IPS-15b (cell line): ENCODE measurements around the gene ICE1.

Source experiments
- H3K27me3 ChIP-seq: one replicate; pipeline ENCODE4 v1.6.1; 2013; ENCODE audit warnings: low read length; ENCODE audit not compliant: control insufficient read depth, insufficient read depth
- H3K36me3 ChIP-seq: one replicate; pipeline ENCODE4 v1.6.1; 2013; ENCODE audit warnings: low read length; ENCODE audit not compliant: control insufficient read depth, insufficient read depth
- H3K4me1 ChIP-seq: one replicate; pipeline ENCODE4 v1.6.1; 2013; ENCODE audit warnings: mild to moderate bottlenecking, low read length; ENCODE audit not compliant: control insufficient read depth, insufficient read depth
- H3K4me3 ChIP-seq: one replicate; pipeline ENCODE4 v1.5.1; 2013; ENCODE audit warnings: low read depth, low read length
- H3K9ac ChIP-seq: one replicate; pipeline ENCODE4 v1.6.1; 2013; ENCODE audit warnings: low read depth, mild to moderate bottlenecking, low read length
- H3K9me3 ChIP-seq: one replicate; pipeline ENCODE4 v1.6.1; 2013; ENCODE audit warnings: mild to moderate bottlenecking, low read length; ENCODE audit not compliant: control insufficient read depth, insufficient read depth

Gene ICE1

DNA sequence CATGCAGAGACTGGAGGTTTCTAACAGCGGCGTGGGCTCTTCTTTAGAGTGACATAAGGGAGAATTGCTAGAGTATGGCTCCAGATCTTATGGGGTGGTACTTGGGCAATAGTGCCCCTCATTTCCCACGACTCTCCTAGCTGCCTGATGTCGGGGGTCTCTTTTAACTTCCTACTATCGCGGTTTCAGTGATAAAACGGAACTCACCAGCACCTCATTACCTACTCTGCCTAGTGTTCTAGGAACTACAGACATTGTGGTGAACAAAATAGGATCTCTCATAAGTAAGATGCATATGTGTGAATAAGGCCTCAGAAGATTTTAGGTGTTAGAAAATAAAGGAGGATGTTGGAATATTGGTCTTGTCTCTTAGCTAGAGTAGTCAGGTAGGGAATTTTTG is 1.1 kb downstream of the ICE1 start:
- no peaks in the 10 kb centered on the region for H3K9me3 ChIP-seq
- peak overlapping the region; percentile 57 for H3K9ac ChIP-seq
- H3K4me1 ChIP-seq = peaks cover 14% of the 10 kb centered on the region
- H3K36me3 ChIP-seq = no peaks in the 10 kb centered on the region
- no peaks in the 10 kb centered on the region for H3K27me3 ChIP-seq
- peak overlapping the region; percentile 86 for H3K4me3 ChIP-seq

DNA sequence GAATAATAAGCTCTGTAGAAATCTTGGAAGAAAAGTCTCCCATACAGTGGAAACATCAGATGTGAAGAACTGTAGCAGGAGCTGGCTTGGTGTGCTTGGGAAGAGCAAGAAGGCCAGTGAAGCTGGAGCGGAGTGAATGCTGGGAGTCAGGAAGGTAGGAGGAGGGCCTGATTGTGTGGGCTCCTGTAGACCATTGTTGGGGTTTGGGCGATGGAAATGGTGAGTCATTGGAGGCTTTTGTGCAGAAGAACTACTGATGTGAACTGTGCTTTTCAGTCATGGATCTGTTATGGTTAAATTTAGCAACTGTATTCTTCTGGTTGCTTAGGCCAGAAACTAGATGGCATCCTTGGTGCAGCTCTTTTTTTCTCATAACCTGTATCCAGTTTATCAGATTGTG is 2.3 kb downstream of the ICE1 start:
- H3K4me1 ChIP-seq = peaks cover 12% of the 10 kb centered on the region
- no peak overlapping the region for H3K4me3 ChIP-seq
- H3K9ac ChIP-seq = no peak overlapping the region
- H3K36me3 ChIP-seq = no peaks in the 10 kb centered on the region
- no peaks in the 10 kb centered on the region for H3K27me3 ChIP-seq
- H3K9me3 ChIP-seq = no peaks in the 10 kb centered on the region

DNA sequence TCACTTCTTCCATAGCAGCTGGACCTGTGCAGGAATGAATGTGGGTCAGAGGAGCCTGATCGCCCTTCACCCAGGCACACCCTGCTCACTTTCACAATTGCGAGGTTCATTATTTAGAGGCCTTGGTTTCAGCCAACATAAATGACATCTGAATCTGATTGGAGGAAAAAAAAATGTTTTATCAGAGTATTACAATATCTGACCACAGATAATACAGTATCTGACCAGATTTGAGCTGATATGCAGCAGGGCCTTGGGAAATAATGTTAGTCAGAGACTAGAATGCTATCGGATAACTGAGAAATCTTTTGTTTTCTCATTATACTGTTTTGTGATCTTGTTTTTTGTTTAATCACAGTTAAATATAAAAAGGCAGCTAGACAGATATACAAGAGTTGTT is 7.7 kb downstream of the ICE1 start:
- Histone ChIP-seq H3K36me3 (no peaks in the 10 kb centered on the region), H3K4me3 (no peak overlapping the region), H3K9ac (no peak overlapping the region), H3K27me3 (no peaks in the 10 kb centered on the region), H3K4me1 (no peaks in the 10 kb centered on the region), H3K9me3 (no peaks in the 10 kb centered on the region)

DNA sequence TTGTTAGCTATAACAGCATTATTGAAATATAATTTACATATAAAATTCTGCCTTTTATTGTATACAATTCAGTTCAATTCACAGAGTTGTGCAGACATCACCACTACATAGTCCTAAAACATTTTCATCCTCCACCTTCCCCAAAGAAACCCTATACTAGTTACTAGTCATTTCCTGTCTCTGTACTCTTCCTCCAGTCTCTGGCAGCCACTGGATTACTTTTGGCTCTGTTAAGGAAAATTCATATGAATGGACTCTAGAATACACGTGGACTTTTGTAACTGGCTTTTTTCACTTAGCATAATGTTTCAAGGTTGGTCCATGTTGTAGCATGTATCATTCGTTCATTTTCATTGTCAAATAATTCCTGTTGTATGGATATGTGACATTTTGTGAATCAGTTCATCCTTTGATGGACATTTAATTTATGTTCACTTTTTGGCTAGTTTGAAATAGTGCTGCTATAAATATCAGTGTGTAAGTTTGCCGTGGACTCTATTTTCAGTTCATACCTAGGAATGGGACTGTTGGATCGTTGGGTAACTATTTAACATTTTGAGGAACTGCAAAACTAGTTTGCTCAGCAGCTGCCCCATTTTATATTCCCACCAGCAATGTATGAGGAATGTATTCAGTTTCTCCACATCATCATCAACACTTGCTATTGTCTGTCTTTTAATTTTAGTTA is 9.7 kb downstream of the ICE1 start:
- Histone ChIP-seq H3K9ac (no peak overlapping the region), H3K4me3 (no peak overlapping the region), H3K4me1 (no peaks in the 10 kb centered on the region)

DNA sequence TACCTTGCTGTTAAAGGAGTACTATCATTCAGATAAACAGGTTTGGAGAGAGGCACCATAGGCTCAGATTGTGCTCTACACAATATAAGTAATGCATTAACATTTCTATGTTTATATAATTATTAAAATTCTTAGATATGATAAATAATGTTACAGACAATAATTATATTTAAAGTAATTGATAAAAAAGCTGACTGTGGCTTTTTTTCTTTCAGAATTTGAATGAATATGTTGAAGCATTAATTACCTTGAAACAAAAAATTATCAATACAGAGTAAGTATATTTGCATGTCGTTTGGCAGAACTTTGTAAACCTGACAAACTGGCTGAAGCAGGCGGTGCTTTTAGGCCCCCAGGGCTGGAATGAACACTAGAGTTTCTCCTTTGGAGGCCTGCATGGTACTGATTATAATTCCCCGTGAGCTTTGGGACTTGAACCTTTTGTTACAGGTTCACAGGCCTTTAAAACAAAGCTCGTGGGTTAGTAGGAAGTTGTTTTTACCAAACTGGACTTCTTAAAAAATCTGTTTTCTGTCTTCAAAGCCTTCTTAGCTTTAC is 13.8 kb downstream of the ICE1 start:
- Histone ChIP-seq H3K4me3 (no peak overlapping the region), H3K9me3 (no peaks in the 10 kb centered on the region), H3K36me3 (no peaks in the 10 kb centered on the region), H3K27me3 (no peaks in the 10 kb centered on the region), H3K4me1 (no peaks in the 10 kb centered on the region), H3K9ac (no peak overlapping the region)

More for the DNA sequence above, 9.7 kb downstream of the ICE1 start:
- Histone ChIP-seq H3K36me3 (no peaks in the 10 kb centered on the region), H3K9me3 (no peaks in the 10 kb centered on the region), H3K27me3 (no peaks in the 10 kb centered on the region)

DNA sequence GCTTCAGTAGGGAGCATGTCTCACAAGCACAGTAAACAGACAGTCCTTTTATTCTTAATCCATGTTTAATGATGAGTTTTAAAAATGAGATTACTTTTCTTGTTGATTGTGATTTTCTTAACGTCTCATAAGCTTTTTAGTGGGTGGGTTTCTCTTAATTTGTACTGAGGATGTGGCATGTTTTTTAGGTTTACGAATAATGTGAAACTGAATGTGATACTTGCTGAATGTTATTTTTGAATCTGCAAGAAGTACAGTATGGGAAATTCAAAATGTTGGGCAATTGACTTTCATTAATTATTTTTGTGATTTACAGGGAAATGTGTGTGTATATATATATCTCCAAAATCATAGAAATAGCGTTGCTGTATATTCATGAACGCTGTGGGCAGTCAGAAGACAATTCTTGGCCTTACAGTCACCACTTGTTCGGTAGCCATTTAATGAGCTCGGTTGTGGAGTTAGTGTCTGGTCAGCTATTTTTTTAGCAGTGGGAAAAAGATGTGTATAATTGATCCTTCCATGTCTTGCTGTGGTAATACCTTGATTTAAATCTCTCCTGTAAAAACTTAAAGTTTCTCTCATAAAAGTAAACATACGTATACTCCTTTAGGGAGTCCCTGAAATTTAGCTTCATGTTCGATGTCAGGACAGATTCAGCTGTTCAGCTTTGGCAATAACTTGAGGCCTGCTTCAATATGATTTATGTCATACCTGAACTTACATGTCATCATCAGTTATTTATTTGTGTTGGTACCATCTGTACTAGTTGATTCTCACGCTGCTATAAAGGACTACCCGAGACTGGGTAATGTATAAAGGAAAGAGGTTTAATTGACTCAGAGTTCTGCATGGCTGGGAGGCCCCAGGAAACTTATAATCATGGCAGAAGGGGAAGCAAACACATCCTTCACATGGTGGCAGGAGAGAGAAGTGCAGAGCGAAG is 15.0 kb downstream of the ICE1 start:
- Histone ChIP-seq H3K9ac (no peak overlapping the region), H3K4me1 (no peaks in the 10 kb centered on the region), H3K9me3 (no peaks in the 10 kb centered on the region), H3K27me3 (no peaks in the 10 kb centered on the region), H3K36me3 (no peaks in the 10 kb centered on the region), H3K4me3 (no peak overlapping the region)

DNA sequence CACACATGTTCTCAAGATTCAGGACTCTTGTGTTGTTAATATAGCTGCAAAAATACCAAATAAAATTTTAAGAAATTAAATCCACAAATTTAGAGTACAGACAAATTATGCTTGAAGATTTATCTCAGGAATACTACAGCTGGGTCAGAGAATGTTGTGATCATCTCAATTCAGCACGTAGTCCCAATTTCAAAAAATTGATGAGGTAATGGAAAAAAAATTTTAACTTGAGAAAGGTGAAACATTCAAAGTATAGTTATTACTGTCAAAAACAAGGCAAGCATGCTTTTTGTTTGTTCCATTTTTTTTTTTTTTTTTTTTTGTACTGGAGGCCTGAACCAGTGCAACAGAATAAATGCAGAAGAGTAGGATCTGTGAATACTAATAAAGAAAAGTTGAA is 29.4 kb downstream of the ICE1 start:
- no peaks in the 10 kb centered on the region for H3K4me1 ChIP-seq
- no peak overlapping the region for H3K9ac ChIP-seq
- H3K27me3 ChIP-seq = no peaks in the 10 kb centered on the region
- no peaks in the 10 kb centered on the region for H3K9me3 ChIP-seq
- H3K4me3 ChIP-seq = no peak overlapping the region
- H3K36me3 ChIP-seq = peaks cover 4% of the 10 kb centered on the region

DNA sequence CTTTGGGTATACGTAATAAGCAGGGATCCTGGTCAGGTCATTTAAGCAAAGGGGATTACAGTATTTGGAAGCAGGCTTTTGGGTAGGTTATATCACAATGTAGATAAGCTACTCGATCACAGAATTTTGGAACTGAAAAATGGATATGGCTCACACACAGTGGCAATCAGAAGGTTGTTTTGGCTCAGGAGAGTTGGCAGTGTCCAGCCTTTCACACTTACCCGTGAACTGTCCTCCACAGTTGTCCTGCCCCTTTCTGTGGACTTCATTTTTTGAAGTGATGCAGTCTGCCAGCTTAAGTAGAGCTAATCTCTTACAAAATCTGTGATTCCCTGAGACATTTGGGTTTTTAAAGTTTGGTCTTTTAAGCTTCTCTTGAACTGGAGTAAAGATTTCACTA is 30.7 kb downstream of the ICE1 start:
- peaks cover 10% of the 10 kb centered on the region for H3K36me3 ChIP-seq

DNA sequence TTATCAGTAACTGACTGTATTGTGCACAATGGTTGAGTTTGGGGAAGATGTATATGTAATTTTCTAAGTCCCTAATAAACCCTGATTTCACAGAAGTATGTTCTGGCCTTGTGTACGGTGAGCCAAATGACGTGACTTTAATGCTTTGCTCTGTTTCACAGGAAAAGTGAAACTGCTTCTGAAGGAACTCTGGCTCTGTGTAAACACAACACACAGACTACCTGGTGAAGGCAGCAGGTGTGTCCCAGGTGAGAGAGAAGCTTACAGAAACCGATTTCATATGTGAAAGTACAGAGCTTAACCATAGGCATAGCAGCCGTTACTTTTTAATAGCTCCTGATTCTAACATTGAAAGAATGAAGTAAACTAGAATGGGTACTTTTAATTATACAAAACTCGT is 31.9 kb downstream of the ICE1 start:
- H3K4me1 ChIP-seq = no peaks in the 10 kb centered on the region

More for the DNA sequence above, 30.7 kb downstream of the ICE1 start:
- no peak overlapping the region for H3K4me3 ChIP-seq
- H3K27me3 ChIP-seq = no peaks in the 10 kb centered on the region
- no peak overlapping the region for H3K9ac ChIP-seq
- no peaks in the 10 kb centered on the region for H3K4me1 ChIP-seq
- no peaks in the 10 kb centered on the region for H3K9me3 ChIP-seq

DNA sequence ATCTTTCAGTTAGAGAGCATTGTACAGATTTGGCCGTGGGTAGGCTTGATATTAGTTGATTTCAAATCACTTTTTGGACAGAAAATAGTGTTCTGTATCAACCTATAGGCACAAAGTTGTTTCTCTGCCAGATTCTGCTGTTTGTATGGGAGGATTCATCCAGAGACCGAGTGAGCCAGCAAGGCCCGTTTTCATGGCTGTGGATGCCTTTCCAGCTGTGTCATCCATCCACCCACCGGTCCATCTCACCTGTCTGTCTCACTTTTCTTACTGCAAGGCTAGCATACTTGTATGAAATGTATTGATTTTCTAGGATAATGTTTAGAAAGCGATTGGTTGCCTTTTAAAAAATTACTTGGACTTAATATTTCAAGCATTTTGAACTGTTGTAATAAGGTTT is 34.4 kb downstream of the ICE1 start:
- Histone ChIP-seq H3K9me3 (no peaks in the 10 kb centered on the region), H3K4me3 (no peak overlapping the region), H3K4me1 (no peaks in the 10 kb centered on the region), H3K36me3 (peaks cover 32% of the 10 kb centered on the region), H3K27me3 (no peaks in the 10 kb centered on the region), H3K9ac (no peak overlapping the region)

More for the DNA sequence above, 31.9 kb downstream of the ICE1 start:
- no peaks in the 10 kb centered on the region for H3K9me3 ChIP-seq
- H3K36me3 ChIP-seq = peaks cover 15% of the 10 kb centered on the region
- H3K4me3 ChIP-seq = no peak overlapping the region
- H3K27me3 ChIP-seq = no peaks in the 10 kb centered on the region
- no peak overlapping the region for H3K9ac ChIP-seq

DNA sequence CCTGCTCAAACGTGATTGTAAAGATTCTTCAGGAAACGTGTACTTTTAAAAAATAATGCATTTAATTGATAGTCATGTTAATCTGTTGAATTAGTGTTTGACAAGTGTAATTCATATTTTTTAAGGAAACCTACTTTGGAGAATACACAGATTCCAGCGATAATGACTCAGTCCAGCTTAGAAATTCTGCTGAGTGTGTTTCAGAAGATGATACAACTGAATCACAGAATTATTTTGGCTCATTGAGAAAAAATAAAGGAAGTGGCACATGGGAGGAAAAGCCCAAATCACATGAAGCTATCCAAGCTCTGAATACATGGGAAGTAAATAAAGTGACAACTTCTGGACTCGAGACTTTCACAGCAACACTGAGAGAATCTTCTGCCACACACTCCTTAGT is 37.8 kb downstream of the ICE1 start:
- Histone ChIP-seq H3K4me1 (no peaks in the 10 kb centered on the region), H3K27me3 (no peaks in the 10 kb centered on the region), H3K36me3 (peaks cover 41% of the 10 kb centered on the region), H3K9ac (no peak overlapping the region), H3K4me3 (no peak overlapping the region), H3K9me3 (no peaks in the 10 kb centered on the region)
